Measurements from ENCODE around the gene HBA2. TPM values are rescaled to one million over a fixed set of nuclear protein-coding genes. Genes with fewer than 3 reads are reported as not detected.
A peak's percentile ranks its signal among the peaks of the same experiment; 100 is the strongest.
"Not testable (repeated sequence)": the region's sequence is repeated elsewhere in the genome, so short reads cannot be mapped to it uniquely, and the experiment has no call there.

HBA2 gene
- total RNA-seq (under 1 TPM in 1 of 2 experiments, not detected in 1; 0.75 TPM), polyA plus RNA-seq (1 to 10 TPM in 1 of 2 donors, under 1 TPM in 1; 0.83 to 1.1 TPM)

DNA sequence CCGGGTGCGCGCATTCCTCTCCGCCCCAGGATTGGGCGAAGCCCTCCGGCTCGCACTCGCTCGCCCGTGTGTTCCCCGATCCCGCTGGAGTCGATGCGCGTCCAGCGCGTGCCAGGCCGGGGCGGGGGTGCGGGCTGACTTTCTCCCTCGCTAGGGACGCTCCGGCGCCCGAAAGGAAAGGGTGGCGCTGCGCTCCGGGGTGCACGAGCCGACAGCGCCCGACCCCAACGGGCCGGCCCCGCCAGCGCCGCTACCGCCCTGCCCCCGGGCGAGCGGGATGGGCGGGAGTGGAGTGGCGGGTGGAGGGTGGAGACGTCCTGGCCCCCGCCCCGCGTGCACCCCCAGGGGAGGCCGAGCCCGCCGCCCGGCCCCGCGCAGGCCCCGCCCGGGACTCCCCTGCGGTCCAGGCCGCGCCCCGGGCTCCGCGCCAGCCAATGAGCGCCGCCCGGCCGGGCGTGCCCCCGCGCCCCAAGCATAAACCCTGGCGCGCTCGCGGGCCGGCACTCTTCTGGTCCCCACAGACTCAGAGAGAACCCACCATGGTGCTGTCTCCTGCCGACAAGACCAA lies at the start of gene HBA2:
Gene HBA2, plus strand, starts transcription at position 503 of the 568 bp plus-strand sequence. Its CDS starts 37 bp downstream, at position 540.
- POLR2A ChIA-PET (ENCODE audit: partially characterized antibody); DNase-seq; H3K4me1 ChIP-seq (ENCODE audit: insufficient read depth, low read length); CTCF ChIA-PET (ENCODE audit: partially characterized antibody); H3K27ac Mint-ChIP-seq; H3K4me3 ChIP-seq (ENCODE audit: low read length in 2 of 2); H3K9me3 ChIP-seq (ENCODE audit: control insufficient read depth in 1 of 2, low read length in 2 of 2); H3K36me3 Mint-ChIP-seq; H3K27ac ChIP-seq (ENCODE audit: low read depth, low read length); intact Hi-C loops (cut with micrococcal nuclease); H3K36me3 ChIP-seq (ENCODE audit: insufficient read depth, low read length); H3K9me3 Mint-ChIP-seq: not testable (repeated sequence)
- Mint-ChIP-seq H3K4me3 (peak within 1 kb of the TSS in 6 of 8 donors; percentile 8 to 61 (median 44)), H3K27me3 (peaks cover 42% of the 10 kb centered on the region in 2 donors), H3K4me1 (peaks cover 4 to 27% (median 10%) of the 10 kb centered on the region in 4 donors)
- H3K27me3 ChIP-seq (ENCODE audit: insufficient read depth, low read length), result peaks cover 26% of the 10 kb centered on the region

GRCh38 chr16:123558-124350 lies 48.9 kb upstream of the HBA2 start:
- intact Hi-C loops (cut with micrococcal nuclease); H3K9me3 ChIP-seq (ENCODE audit: control insufficient read depth in 1 of 2, low read length in 2 of 2); POLR2A ChIA-PET (ENCODE audit: partially characterized antibody); DNase-seq; H3K4me3 ChIP-seq (ENCODE audit: low read length in 2 of 2); H3K27me3 Mint-ChIP-seq; H3K27ac ChIP-seq (ENCODE audit: low read depth, low read length); H3K27me3 ChIP-seq (ENCODE audit: insufficient read depth, low read length); H3K36me3 ChIP-seq (ENCODE audit: insufficient read depth, low read length); H3K9me3 Mint-ChIP-seq; H3K4me1 Mint-ChIP-seq; H3K4me1 ChIP-seq (ENCODE audit: insufficient read depth, low read length); CTCF ChIA-PET (ENCODE audit: partially characterized antibody): not testable (repeated sequence)
- Mint-ChIP-seq H3K36me3 (peaks cover 0 to 15% of the 10 kb centered on the region in 2 donors), H3K4me3 (peak overlapping the region in 1 of 8 donors; percentile 23), H3K27ac (peak overlapping the region in 1 of 7 donors; percentile 56)

GRCh38 chr16:125011-125410 lies 47.7 kb upstream of the HBA2 start:
- no peaks in the 10 kb centered on the region for H3K9me3 ChIP-seq (ENCODE audit: control insufficient read depth in 1 of 2, low read length in 2 of 2)
- no peak overlapping the region for H3K27ac ChIP-seq (ENCODE audit: low read depth, low read length)
- no peak for DNase-seq
- ChIA-PET CTCF (ENCODE audit: partially characterized antibody) (interaction anchor here (1.8 kb wide), 1 partner anchor 19 kb away, joined by 6 read pairs; no protein-coding TSS in a partner anchor), POLR2A (ENCODE audit: partially characterized antibody) (no interaction called here)
- Mint-ChIP-seq H3K9me3 (no peaks in the 10 kb centered on the region), H3K27me3 (no peaks in the 10 kb centered on the region), H3K27ac (no peak overlapping the region), H3K4me3 (no peak overlapping the region), H3K4me1 (peaks cover 4 to 11% (median 5%) of the 10 kb centered on the region in 4 donors), H3K36me3 (peaks cover 0 to 15% of the 10 kb centered on the region in 2 donors)
- no peaks in the 10 kb centered on the region for H3K27me3 ChIP-seq (ENCODE audit: insufficient read depth, low read length)
- no peak overlapping the region for H3K4me3 ChIP-seq (ENCODE audit: low read length in 2 of 2)
- intact Hi-C loops (cut with micrococcal nuclease), result no loop called here
- no peaks in the 10 kb centered on the region for H3K4me1 ChIP-seq (ENCODE audit: insufficient read depth, low read length)
- H3K36me3 ChIP-seq (ENCODE audit: insufficient read depth, low read length), result peaks cover 5% of the 10 kb centered on the region

GRCh38 chr16:129075-129474 lies 43.6 kb upstream of the HBA2 start:
- DNase-seq, result no peak
- H3K27ac Mint-ChIP-seq, result peak overlapping the region in 2 of 7 donors; percentile 27 to 65

DNA sequence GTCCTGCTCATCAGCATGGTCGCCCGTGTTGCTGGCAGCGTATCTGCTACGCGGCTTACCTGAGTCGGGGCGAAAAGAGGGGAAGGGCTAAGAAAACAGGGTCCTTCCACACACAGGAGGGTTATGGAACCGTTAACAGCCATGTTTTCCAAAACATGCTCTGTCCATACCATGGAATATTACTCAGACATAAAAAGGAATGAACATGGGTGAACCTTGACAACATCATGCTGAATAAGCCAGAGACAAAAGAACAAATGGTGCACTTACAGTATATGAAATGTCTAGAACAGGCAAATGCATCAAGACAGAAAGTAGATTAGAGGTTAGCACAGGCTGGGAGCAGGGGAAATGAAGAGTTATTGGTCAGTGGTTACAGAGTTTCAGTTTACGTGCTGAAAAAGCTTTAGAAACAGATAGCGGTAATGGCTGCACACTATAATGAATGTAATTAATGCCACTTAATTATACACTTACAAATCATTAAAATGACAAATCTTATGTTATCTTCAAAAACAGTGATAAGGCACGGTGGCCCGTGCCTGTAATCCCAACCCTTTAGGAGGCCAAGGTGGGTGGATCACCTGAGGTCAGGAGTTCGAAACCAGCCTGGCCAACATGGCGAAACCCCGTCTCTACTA lies 42.0 kb upstream of the HBA2 start:
- H3K9me3 Mint-ChIP-seq, result no peaks in the 10 kb centered on the region
- Histone ChIP-seq H3K4me1 (ENCODE audit: insufficient read depth, low read length) (no peaks in the 10 kb centered on the region), H3K27me3 (ENCODE audit: insufficient read depth, low read length) (no peaks in the 10 kb centered on the region), H3K36me3 (ENCODE audit: insufficient read depth, low read length) (peaks cover 5% of the 10 kb centered on the region), H3K4me3 (ENCODE audit: low read length in 2 of 2) (no peak overlapping the region), H3K27ac (ENCODE audit: low read depth, low read length) (no peak overlapping the region), H3K9me3 (ENCODE audit: control insufficient read depth in 1 of 2, low read length in 2 of 2) (no peaks in the 10 kb centered on the region)
- H3K4me3 Mint-ChIP-seq, result no peak overlapping the region
- ChIA-PET POLR2A (ENCODE audit: partially characterized antibody) (no interaction called here), CTCF (ENCODE audit: partially characterized antibody) (interaction anchor here (0.7 to 1.1 kb wide), 2 partner anchors 103 to 460 kb away, joined by 3 read pairs; no protein-coding TSS in a partner anchor)
- H3K4me1 Mint-ChIP-seq, result peaks cover 16 to 25% (median 21%) of the 10 kb centered on the region in 4 donors
- no peaks in the 10 kb centered on the region for H3K27me3 Mint-ChIP-seq
- no peak for DNase-seq
- peaks cover 0 to 6% of the 10 kb centered on the region in 2 donors for H3K36me3 Mint-ChIP-seq
- intact Hi-C loops (cut with micrococcal nuclease), result no loop called here
- H3K27ac Mint-ChIP-seq, result peak overlapping the region in 1 of 7 donors; percentile 22

More at GRCh38 chr16:129075-129474, 43.6 kb upstream of the HBA2 start:
- H3K27me3 ChIP-seq (ENCODE audit: insufficient read depth, low read length), result no peaks in the 10 kb centered on the region
- ChIA-PET POLR2A (ENCODE audit: partially characterized antibody) (no interaction called here), CTCF (ENCODE audit: partially characterized antibody) (interaction anchor here (1.4 kb wide), 1 partner anchor 22 kb away, joined by 6 read pairs; no protein-coding TSS in a partner anchor)
- no peaks in the 10 kb centered on the region for H3K27me3 Mint-ChIP-seq
- H3K4me1 Mint-ChIP-seq, result peaks cover 11 to 19% (median 14%) of the 10 kb centered on the region in 4 donors
- peaks cover 5% of the 10 kb centered on the region for H3K36me3 ChIP-seq (ENCODE audit: insufficient read depth, low read length)
- H3K27ac ChIP-seq (ENCODE audit: low read depth, low read length), result no peak overlapping the region
- no peaks in the 10 kb centered on the region for H3K4me1 ChIP-seq (ENCODE audit: insufficient read depth, low read length)
- intact Hi-C loops (cut with micrococcal nuclease), result no loop called here
- no peaks in the 10 kb centered on the region for H3K9me3 Mint-ChIP-seq
- no peak overlapping the region for H3K4me3 Mint-ChIP-seq
- H3K36me3 Mint-ChIP-seq, result peaks cover 0 to 7% of the 10 kb centered on the region in 2 donors
- no peak overlapping the region for H3K4me3 ChIP-seq (ENCODE audit: low read length in 2 of 2)
- no peaks in the 10 kb centered on the region for H3K9me3 ChIP-seq (ENCODE audit: control insufficient read depth in 1 of 2, low read length in 2 of 2)

DNA sequence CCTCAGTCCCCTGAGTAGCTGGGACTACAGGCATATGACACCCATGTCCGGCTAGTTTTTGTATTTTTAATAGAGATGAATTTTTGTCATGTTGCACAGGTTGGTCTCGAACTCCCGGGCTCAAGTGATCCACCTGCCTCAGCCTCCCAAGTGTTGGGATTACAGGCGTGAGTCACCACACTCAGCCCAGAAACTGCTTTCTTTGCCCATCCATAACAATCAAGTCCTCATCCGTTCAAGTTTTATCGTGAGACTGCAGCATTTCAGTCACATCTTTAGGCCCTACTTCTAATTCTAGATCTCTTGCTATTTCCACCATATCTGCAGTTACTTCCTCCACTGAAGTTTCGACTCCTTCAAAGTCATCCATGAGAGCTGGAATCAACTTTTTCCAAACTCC lies 40.6 kb upstream of the HBA2 start:
- peaks cover 0 to 3% of the 10 kb centered on the region in 2 donors for H3K36me3 Mint-ChIP-seq
- DNase-seq, result no peak
- Histone ChIP-seq H3K36me3 (ENCODE audit: insufficient read depth, low read length) (peaks cover 5% of the 10 kb centered on the region), H3K27me3 (ENCODE audit: insufficient read depth, low read length) (no peaks in the 10 kb centered on the region), H3K27ac (ENCODE audit: low read depth, low read length) (no peak overlapping the region), H3K9me3 (ENCODE audit: control insufficient read depth in 1 of 2, low read length in 2 of 2) (no peaks in the 10 kb centered on the region), H3K4me1 (ENCODE audit: insufficient read depth, low read length) (peaks cover 6% of the 10 kb centered on the region), H3K4me3 (ENCODE audit: low read length in 2 of 2) (no peak overlapping the region)
- no peak overlapping the region for H3K4me3 Mint-ChIP-seq
- no peaks in the 10 kb centered on the region for H3K27me3 Mint-ChIP-seq
- intact Hi-C loops (cut with micrococcal nuclease), result no loop called here
- H3K27ac Mint-ChIP-seq, result peak overlapping the region in 3 of 7 donors; percentile 5 to 70 (median 37)
- ChIA-PET CTCF (ENCODE audit: partially characterized antibody) (interaction anchor here (1.1 to 1.2 kb wide), 3 partner anchors 15 to 102 kb away, joined by 3 to 5 read pairs (median 5); no protein-coding TSS in a partner anchor), POLR2A (ENCODE audit: partially characterized antibody) (no interaction called here)
- peaks cover 20 to 29% (median 26%) of the 10 kb centered on the region in 4 donors for H3K4me1 Mint-ChIP-seq
- H3K9me3 Mint-ChIP-seq, result no peaks in the 10 kb centered on the region

DNA sequence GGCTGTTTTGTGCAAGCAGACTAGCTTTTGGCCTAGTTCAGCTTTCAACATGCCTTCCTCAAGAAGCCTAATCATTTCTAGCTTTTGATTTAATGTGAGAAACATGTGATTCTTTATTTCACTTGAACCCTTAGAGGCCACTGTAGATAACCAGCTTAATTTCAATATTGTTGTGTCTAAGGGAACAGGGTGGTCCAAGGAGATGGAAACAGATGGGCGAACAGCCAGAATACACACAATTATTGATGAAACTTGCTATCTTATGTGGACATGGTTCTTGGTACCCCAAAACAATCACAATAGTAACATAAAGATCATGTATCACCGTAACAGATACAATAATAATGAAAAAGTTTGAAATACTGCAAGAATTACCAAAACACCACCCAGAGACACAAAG lies 39.0 kb upstream of the HBA2 start:
- ChIA-PET CTCF (ENCODE audit: partially characterized antibody) (interaction anchor here (1.0 to 1.2 kb wide), 3 partner anchors 17 to 228 kb away, joined by 3 to 4 read pairs (median 3); no protein-coding TSS in a partner anchor), POLR2A (ENCODE audit: partially characterized antibody) (no interaction called here)
- peaks cover 5% of the 10 kb centered on the region for H3K36me3 ChIP-seq (ENCODE audit: insufficient read depth, low read length)
- Mint-ChIP-seq H3K4me3 (no peak overlapping the region), H3K4me1 (peaks cover 22 to 32% (median 32%) of the 10 kb centered on the region in 4 donors), H3K9me3 (peaks cover 0 to 3% (median 0%) of the 10 kb centered on the region in 8 donors), H3K27ac (peak overlapping the region in 1 of 7 donors; percentile 25), H3K36me3 (peaks cover 0 to 5% of the 10 kb centered on the region in 2 donors), H3K27me3 (no peaks in the 10 kb centered on the region)
- no peak overlapping the region for H3K27ac ChIP-seq (ENCODE audit: low read depth, low read length)
- DNase-seq, result no peak
- H3K4me3 ChIP-seq (ENCODE audit: low read length in 2 of 2), result no peak overlapping the region
- no peaks in the 10 kb centered on the region for H3K27me3 ChIP-seq (ENCODE audit: insufficient read depth, low read length)
- intact Hi-C loops (cut with micrococcal nuclease), result no loop called here
- no peaks in the 10 kb centered on the region for H3K9me3 ChIP-seq (ENCODE audit: control insufficient read depth in 1 of 2, low read length in 2 of 2)
- H3K4me1 ChIP-seq (ENCODE audit: insufficient read depth, low read length), result peaks cover 14% of the 10 kb centered on the region
